GM10248 (cell line): Measurements from ENCODE around the gene ARHGEF26.

Experiments
- CTCF ChIA-PET: fragments of 300-600 bp; sonication (Branson Sonifier 250); formaldehyde crosslinking; extraction: SDS; loops from one replicate; lab custom pipeline; 2021; ENCODE audit warnings: antibody characterized with exemption; lab: Yijun Ruan, JAX
- POLR2A ChIA-PET: fragments of 350-650 bp; sonication (Branson Sonifier 250); formaldehyde crosslinking; extraction: SDS; loops from one replicate; lab custom pipeline; 2020; ENCODE audit warnings: antibody characterized with exemption; lab: Yijun Ruan, JAX
- DNase-seq: peaks from one replicate; pipeline ENCODE4 v3.0.0; 2012; ENCODE audit errors: extremely low spot score
- CTCF ChIP-seq: IDR thresholded peaks from 2 replicates; pipeline ENCODE4 v1.5.1; 2012; ENCODE audit warnings: mild to moderate bottlenecking, low read depth; ENCODE audit errors: extremely low read depth, missing control alignments, control extremely low read depth

The ARHGEF26 gene

GRCh38 chr3:154252759-154253638, 131.8 kb downstream of the ARHGEF26 start:
- ChIA-PET CTCF (interaction anchor here (0.7 to 2.8 kb wide), 31 partner anchors 9 to 1227 kb away, joined by 3 to 13 read pairs (median 4); no protein-coding TSS in a partner anchor), POLR2A (no interaction called here)
- peak; percentile 70 for TF ChIP-seq CTCF
- peak; percentile 63 for DNase-seq

GRCh38 chr3:154254527-154254926, 133.3 kb downstream of the ARHGEF26 start:
- ChIA-PET CTCF (interaction anchor here (1.0 to 2.8 kb wide), 11 partner anchors 9 to 1229 kb away, joined by 3 to 13 read pairs (median 4); no protein-coding TSS in a partner anchor), POLR2A (no interaction called here)
- no peak for DNase-seq
- TF ChIP-seq CTCF = no peak

GRCh38 chr3:154273381-154273780, 152.2 kb downstream of the ARHGEF26 start:
- ChIA-PET CTCF (interaction anchor here (1.6 kb wide), 1 partner anchor 19 kb away, joined by 3 read pairs; no protein-coding TSS in a partner anchor), POLR2A (no interaction called here)
- TF ChIP-seq CTCF = no peak
- no peak for DNase-seq

- CTCF ChIA-PET = interaction anchor here (1.0 kb wide), 2 partner anchors 16 to 21 kb away, joined by 3 to 4 read pairs; no protein-coding TSS in a partner anchor
- no peak for DNase-seq
- no peak for TF ChIP-seq CTCF
- POLR2A ChIA-PET = no interaction called here
Measured at GRCh38 chr3:154274348-154274747, 153.2 kb downstream of the ARHGEF26 start.

- CTCF ChIA-PET = interaction anchor here (1.0 kb wide), 1 partner anchor 22 kb away, joined by 4 read pairs; no protein-coding TSS in a partner anchor
- POLR2A ChIA-PET = interaction anchor here (0.6 kb wide), 1 partner anchor 13 kb away, joined by 6 read pairs; no protein-coding TSS in a partner anchor
- TF ChIP-seq CTCF = no peak
- DNase-seq = no peak
Measured at GRCh38 chr3:154275292-154275691, 154.1 kb downstream of the ARHGEF26 start.

- ChIA-PET POLR2A (interaction anchor here (0.6 kb wide), 2 partner anchors 10 to 12 kb away, joined by 4 to 6 read pairs; no protein-coding TSS in a partner anchor), CTCF (no interaction called here)
Measured at GRCh38 chr3:154275965-154276364, 154.8 kb downstream of the ARHGEF26 start.

More at GRCh38 chr3:154275965-154276364, 154.8 kb downstream of the ARHGEF26 start:
- DNase-seq = no peak
- no peak for TF ChIP-seq CTCF
